GM23338 (cell line): ENCODE measurements around the gene SLC25A42. TPM values are rescaled to one million over a fixed set of nuclear protein-coding genes. Genes with fewer than 3 reads are reported as not detected.

Experiments
- ATAC-seq: fragments of 200-7000 bp; cut with Tn5 transposase; 3 replicates; pipeline ENCODE4 v1.9.1; 2020
- DNase-seq: peaks from one replicate; pipeline ENCODE4 v3.0.0-alpha.2; 2015; ENCODE audit warnings: low spot score
- H2AFZ ChIP-seq: fragments of 200-600 bp; sonication (generic); 2 replicates; pipeline ENCODE4 v1.8.0; 2016; ENCODE audit warnings: antibody characterized with exemption, mild to moderate bottlenecking, moderate library complexity
- H3F3A ChIP-seq: fragments of 200-600 bp; sonication (generic); replicated peaks from 2 replicates; pipeline ENCODE4 v1.8.0; 2017; ENCODE audit warnings: antibody characterized with exemption, mixed run types, low read depth
- H3K27ac ChIP-seq: fragments of 200-600 bp; sonication (generic); 2 replicates; pipeline ENCODE4 v1.6.1; 2016; ENCODE audit warnings: low read depth
- H3K27me3 ChIP-seq: fragments of 200-600 bp; sonication (generic); 2 replicates; pipeline ENCODE4 v1.8.0; 2016; ENCODE audit warnings: mild to moderate bottlenecking, mixed run types, moderate library complexity; ENCODE audit not compliant: insufficient read depth
- H3K36me3 ChIP-seq: fragments of 200-600 bp; sonication (generic); 2 replicates; pipeline ENCODE4 v1.8.0; 2016; ENCODE audit warnings: mild to moderate bottlenecking; ENCODE audit not compliant: insufficient read depth
- H3K4me1 ChIP-seq: fragments of 200-600 bp; sonication (generic); 2 replicates; pipeline ENCODE4 v1.8.0; 2016; ENCODE audit warnings: mild to moderate bottlenecking, moderate library complexity; ENCODE audit not compliant: insufficient read depth
- H3K4me2 ChIP-seq: fragments of 200-600 bp; sonication (generic); 2 replicates; pipeline ENCODE4 v1.7.1; 2017; ENCODE audit warnings: mixed run types
- H3K4me3 ChIP-seq: fragments of 200-600 bp; sonication (generic); 2 replicates; pipeline ENCODE4 v1.6.1; 2016; ENCODE audit warnings: mixed run types
- H3K79me2 ChIP-seq: fragments of 200-600 bp; sonication (generic); replicated peaks from 2 replicates; pipeline ENCODE4 v1.8.0; 2017; ENCODE audit warnings: mild to moderate bottlenecking; ENCODE audit not compliant: insufficient read depth
- H3K9me2 ChIP-seq: fragments of 200-600 bp; sonication (generic); 2 replicates; pipeline ENCODE4 v1.8.0; 2017; ENCODE audit not compliant: insufficient read depth
- H4K20me1 ChIP-seq: fragments of 200-600 bp; sonication (generic); replicated peaks from 2 replicates; pipeline ENCODE4 v1.8.0; 2017; ENCODE audit warnings: mild to moderate bottlenecking; ENCODE audit not compliant: insufficient read depth
- H3K27ac Mint-ChIP-seq: 2 replicates; pipeline ENCODE4 v1.8.0; 2020; ENCODE audit warnings: inconsistent platforms, mild to moderate bottlenecking, moderate library complexity, mixed read lengths
- H3K27me3 Mint-ChIP-seq: 3 replicates; pipeline ENCODE4 v1.8.0; 2022; ENCODE audit warnings: low read depth, mild to moderate bottlenecking, moderate library complexity, mixed read lengths, inconsistent platforms; ENCODE audit not compliant: insufficient read depth, poor library complexity
- H3K36me3 Mint-ChIP-seq: 3 replicates; pipeline ENCODE4 v1.8.0; 2021; ENCODE audit warnings: low read depth, mild to moderate bottlenecking, inconsistent platforms, moderate library complexity, mixed read lengths
- H3K4me1 Mint-ChIP-seq: 3 replicates; pipeline ENCODE4 v1.8.0; 2020; ENCODE audit warnings: mild to moderate bottlenecking, inconsistent platforms, mixed read lengths
- H3K4me3 Mint-ChIP-seq: 3 replicates; pipeline ENCODE4 v1.8.0; 2021; ENCODE audit warnings: moderate library complexity, mild to moderate bottlenecking, inconsistent platforms, mixed read lengths
- H3K9me3 Mint-ChIP-seq: 3 replicates; pipeline ENCODE4 v1.8.0; 2020; ENCODE audit warnings: moderate library complexity, mild to moderate bottlenecking, inconsistent platforms, mixed read lengths
- CREB1 ChIP-seq: fragments of 250-450 bp; sonication (Bioruptor Pico); IDR thresholded peaks from 2 replicates; pipeline ENCODE4 v1.5.0; 2020; ENCODE audit warnings: low read depth, mild to moderate bottlenecking, moderate library complexity
- CTCF ChIP-seq, 2 experiments: fragments of 200-600 bp in 1 of 2; sonication (generic) in 1 of 2; conservative IDR thresholded peaks; 2 replicates each; pipeline versions ENCODE4 v1.5.1 to v1.6.1; 2016 to 2017; ENCODE audit warnings: antibody characterized with exemption in 2 of 2, low read depth in 2 of 2, mild to moderate bottlenecking in 2 of 2, moderate library complexity in 1 of 2
- EZH2 ChIP-seq: fragments of 200-600 bp; sonication (generic); IDR thresholded peaks from one replicate; pipeline ENCODE4 v1.8.0; 2017; ENCODE audit warnings: antibody characterized with exemption, mild to moderate bottlenecking, low read depth; ENCODE audit not compliant: unreplicated experiment
- EZH2phosphoT487 ChIP-seq: fragments of 200-600 bp; sonication (generic); IDR thresholded peaks from one replicate; pipeline ENCODE4 v1.8.1; 2018; ENCODE audit warnings: antibody characterized with exemption; ENCODE audit not compliant: unreplicated experiment
- JUNB ChIP-seq: IDR thresholded peaks from one replicate; pipeline ENCODE4 v1.6.1; 2016; ENCODE audit warnings: antibody characterized with exemption; ENCODE audit not compliant: unreplicated experiment
- POLR2AphosphoS5 ChIP-seq: IDR thresholded peaks from 2 replicates; pipeline ENCODE4 v1.6.1; 2016; ENCODE audit warnings: antibody characterized with exemption, low read depth
- STAT1 ChIP-seq: IDR thresholded peaks from one replicate; pipeline ENCODE4 v1.6.1; 2016; ENCODE audit warnings: antibody characterized with exemption; ENCODE audit not compliant: unreplicated experiment
- ZNF114 ChIP-seq: fragments of 250-450 bp; sonication (Bioruptor Pico); IDR thresholded peaks from 2 replicates; pipeline ENCODE4 v1.5.0; 2020; ENCODE audit warnings: mild to moderate bottlenecking, moderate library complexity
- polyA plus RNA-seq: library from polyadenylated mRNA; unstranded; fragments of >200 nt; fragmentation: Nextera tagmentation; extraction: Ambion mirVana; gene quantifications from 2 replicates; pipeline ENCODE4 v1.2.1, GENCODE V29; 2016
- total RNA-seq: library from RNA; depleted of rRNA; stranded (reverse); fragments of >200 nt; shearing (Covaris generic); gene quantifications from 2 replicates; pipeline ENCODE4 v1.2.3, GENCODE V29; 2014
- TF ChIP-seq, protein P1 (sequence below): IDR thresholded peaks from one replicate; pipeline ENCODE4 v1.6.1; 2018; ENCODE audit warnings: antibody characterized with exemption; ENCODE audit not compliant: unreplicated experiment

Gene SLC25A42
- total and polyA plus RNA-seq, 2 experiments from 2014 or later: 7.3 to 7.6 TPM

DNA sequence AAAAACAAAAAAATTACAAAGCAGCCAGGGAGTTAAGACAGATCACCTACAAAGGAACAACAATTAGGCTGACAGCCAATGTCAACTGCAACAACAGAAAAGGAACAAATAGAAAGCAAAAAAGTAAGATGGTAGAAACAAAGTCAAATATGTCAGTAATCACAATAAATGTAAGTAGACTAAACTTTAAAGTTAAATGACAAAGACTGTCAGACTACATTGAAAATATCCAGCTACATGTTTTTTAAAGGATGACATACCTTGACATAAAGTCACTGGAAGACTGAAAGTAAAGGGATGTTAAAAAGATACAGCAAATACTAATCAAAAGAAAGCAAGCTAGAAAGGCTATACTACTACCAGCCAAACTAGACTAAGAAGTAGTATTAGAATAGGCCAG, 59.6 kb downstream of the SLC25A42 start (continued):
- TF ChIP-seq, protein P1, sequence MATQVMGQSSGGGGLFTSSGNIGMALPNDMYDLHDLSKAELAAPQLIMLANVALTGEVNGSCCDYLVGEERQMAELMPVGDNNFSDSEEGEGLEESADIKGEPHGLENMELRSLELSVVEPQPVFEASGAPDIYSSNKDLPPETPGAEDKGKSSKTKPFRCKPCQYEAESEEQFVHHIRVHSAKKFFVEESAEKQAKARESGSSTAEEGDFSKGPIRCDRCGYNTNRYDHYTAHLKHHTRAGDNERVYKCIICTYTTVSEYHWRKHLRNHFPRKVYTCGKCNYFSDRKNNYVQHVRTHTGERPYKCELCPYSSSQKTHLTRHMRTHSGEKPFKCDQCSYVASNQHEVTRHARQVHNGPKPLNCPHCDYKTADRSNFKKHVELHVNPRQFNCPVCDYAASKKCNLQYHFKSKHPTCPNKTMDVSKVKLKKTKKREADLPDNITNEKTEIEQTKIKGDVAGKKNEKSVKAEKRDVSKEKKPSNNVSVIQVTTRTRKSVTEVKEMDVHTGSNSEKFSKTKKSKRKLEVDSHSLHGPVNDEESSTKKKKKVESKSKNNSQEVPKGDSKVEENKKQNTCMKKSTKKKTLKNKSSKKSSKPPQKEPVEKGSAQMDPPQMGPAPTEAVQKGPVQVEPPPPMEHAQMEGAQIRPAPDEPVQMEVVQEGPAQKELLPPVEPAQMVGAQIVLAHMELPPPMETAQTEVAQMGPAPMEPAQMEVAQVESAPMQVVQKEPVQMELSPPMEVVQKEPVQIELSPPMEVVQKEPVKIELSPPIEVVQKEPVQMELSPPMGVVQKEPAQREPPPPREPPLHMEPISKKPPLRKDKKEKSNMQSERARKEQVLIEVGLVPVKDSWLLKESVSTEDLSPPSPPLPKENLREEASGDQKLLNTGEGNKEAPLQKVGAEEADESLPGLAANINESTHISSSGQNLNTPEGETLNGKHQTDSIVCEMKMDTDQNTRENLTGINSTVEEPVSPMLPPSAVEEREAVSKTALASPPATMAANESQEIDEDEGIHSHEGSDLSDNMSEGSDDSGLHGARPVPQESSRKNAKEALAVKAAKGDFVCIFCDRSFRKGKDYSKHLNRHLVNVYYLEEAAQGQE: no peak
- TF ChIP-seq ZNF114 (CRISPR knock-in tag) (no peak), CREB1 (CRISPR knock-in tag) (no peak), EZH2 (no peak), POLR2AphosphoS5 (no peak), CTCF (conservative IDR thresholded peaks at IDR 0.05; ENCODE audit: low read depth in 2 of 2) (no peak)

- Histone ChIP-seq H3K36me3 (peaks cover 9% of the 10 kb centered on the region; the same call in 1 of the 2 replicates), H3K4me2 (no peak overlapping the region), H3F3A (no peaks in the 10 kb centered on the region), H4K20me1 (peaks cover 7% of the 10 kb centered on the region), H3K4me1 (0 out of 2 replicates have a peak, but pooled peaks cover 4% of the 10 kb centered on the region), H3K27me3 (no peaks in the 10 kb centered on the region), H3K4me3 (no peak overlapping the region), H3K79me2 (no peaks in the 10 kb centered on the region), H2AFZ (no peak overlapping the region), H3K9me2 (no peaks in the 10 kb centered on the region), H3K27ac (no peak overlapping the region)
- no peak overlapping the region for H3K4me3 Mint-ChIP-seq
- DNase-seq (no peak), ATAC-seq (no peak)
- peaks cover 51% of the 10 kb centered on the region for H3K36me3 Mint-ChIP-seq
- H3K27me3 Mint-ChIP-seq: peaks cover 3% of the 10 kb centered on the region
- H3K9me3 Mint-ChIP-seq: peaks cover 13% of the 10 kb centered on the region
- H3K27ac Mint-ChIP-seq: no peak overlapping the region
- no peaks in the 10 kb centered on the region; the same call in 2 of the 3 replicates for H3K4me1 Mint-ChIP-seq
- TF ChIP-seq STAT1: no peak
- no peak for TF ChIP-seq EZH2phosphoT487
- no peak for TF ChIP-seq ZNF114 (CRISPR knock-in tag)
- no peak for TF ChIP-seq CREB1 (CRISPR knock-in tag)
- TF ChIP-seq JUNB: no peak
Observed at GRCh38 chr19:19126102-19126501, 62.3 kb downstream of the SLC25A42 start.
